ENCODE results near the gene DYNC2LI1.

GRCh38 chr2:43752302-43752701, 21.5 kb upstream of the DYNC2LI1 start:
- TF ChIP-seq EZH2 (IDR thresholded peaks at IDR 0.05; ENCODE audit: borderline replicate concordance, insufficient read depth, low read depth, low read length, poor library complexity, severe bottlenecking): no peak
- no peak for TF ChIP-seq CTCF (IDR thresholded peaks at IDR 0.05)

All from B cell (primary cell).